ENCODE data around the gene SESN1.

Gene SESN1

DNA sequence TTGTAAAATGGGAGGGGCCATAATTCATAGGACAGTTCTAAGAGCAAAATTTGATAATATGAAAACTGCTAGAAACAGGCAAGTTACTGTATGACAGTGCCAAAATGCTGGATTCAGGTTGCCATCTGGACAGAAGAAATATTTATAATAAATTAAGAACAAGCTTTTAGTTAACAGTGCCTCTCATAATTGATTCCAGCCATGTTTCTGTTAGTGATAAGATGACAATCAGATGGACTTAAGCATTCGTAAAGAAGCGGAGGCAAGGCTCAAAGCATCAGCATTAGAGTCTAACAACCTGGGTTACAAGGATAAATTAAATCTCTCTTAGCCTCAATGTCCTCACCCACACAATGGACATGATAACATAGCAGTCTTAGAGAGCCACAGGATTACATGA lies 61.0 kb downstream of the SESN1 start:
- no peak for DNase-seq (ENCODE audit: low read depth in 1 of 2, low spot score in 1 of 2)
- no peak for TF ChIP-seq POLR2AphosphoS5 (IDR thresholded peaks at IDR 0.05; ENCODE audit: low read depth)
- no peak for TF ChIP-seq GABPA (IDR thresholded peaks at IDR 0.05; ENCODE audit: low read depth)
- TF ChIP-seq, protein P1, sequence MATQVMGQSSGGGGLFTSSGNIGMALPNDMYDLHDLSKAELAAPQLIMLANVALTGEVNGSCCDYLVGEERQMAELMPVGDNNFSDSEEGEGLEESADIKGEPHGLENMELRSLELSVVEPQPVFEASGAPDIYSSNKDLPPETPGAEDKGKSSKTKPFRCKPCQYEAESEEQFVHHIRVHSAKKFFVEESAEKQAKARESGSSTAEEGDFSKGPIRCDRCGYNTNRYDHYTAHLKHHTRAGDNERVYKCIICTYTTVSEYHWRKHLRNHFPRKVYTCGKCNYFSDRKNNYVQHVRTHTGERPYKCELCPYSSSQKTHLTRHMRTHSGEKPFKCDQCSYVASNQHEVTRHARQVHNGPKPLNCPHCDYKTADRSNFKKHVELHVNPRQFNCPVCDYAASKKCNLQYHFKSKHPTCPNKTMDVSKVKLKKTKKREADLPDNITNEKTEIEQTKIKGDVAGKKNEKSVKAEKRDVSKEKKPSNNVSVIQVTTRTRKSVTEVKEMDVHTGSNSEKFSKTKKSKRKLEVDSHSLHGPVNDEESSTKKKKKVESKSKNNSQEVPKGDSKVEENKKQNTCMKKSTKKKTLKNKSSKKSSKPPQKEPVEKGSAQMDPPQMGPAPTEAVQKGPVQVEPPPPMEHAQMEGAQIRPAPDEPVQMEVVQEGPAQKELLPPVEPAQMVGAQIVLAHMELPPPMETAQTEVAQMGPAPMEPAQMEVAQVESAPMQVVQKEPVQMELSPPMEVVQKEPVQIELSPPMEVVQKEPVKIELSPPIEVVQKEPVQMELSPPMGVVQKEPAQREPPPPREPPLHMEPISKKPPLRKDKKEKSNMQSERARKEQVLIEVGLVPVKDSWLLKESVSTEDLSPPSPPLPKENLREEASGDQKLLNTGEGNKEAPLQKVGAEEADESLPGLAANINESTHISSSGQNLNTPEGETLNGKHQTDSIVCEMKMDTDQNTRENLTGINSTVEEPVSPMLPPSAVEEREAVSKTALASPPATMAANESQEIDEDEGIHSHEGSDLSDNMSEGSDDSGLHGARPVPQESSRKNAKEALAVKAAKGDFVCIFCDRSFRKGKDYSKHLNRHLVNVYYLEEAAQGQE (IDR thresholded peaks at IDR 0.05; ENCODE audit: insufficient replicate concordance, low read depth), result no peak
- TF ChIP-seq, protein P2, sequence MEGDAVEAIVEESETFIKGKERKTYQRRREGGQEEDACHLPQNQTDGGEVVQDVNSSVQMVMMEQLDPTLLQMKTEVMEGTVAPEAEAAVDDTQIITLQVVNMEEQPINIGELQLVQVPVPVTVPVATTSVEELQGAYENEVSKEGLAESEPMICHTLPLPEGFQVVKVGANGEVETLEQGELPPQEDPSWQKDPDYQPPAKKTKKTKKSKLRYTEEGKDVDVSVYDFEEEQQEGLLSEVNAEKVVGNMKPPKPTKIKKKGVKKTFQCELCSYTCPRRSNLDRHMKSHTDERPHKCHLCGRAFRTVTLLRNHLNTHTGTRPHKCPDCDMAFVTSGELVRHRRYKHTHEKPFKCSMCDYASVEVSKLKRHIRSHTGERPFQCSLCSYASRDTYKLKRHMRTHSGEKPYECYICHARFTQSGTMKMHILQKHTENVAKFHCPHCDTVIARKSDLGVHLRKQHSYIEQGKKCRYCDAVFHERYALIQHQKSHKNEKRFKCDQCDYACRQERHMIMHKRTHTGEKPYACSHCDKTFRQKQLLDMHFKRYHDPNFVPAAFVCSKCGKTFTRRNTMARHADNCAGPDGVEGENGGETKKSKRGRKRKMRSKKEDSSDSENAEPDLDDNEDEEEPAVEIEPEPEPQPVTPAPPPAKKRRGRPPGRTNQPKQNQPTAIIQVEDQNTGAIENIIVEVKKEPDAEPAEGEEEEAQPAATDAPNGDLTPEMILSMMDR (IDR thresholded peaks at IDR 0.05; ENCODE audit: insufficient read depth, low read length), result no peak
- TF ChIP-seq SPI1 (IDR thresholded peaks at IDR 0.05; ENCODE audit: borderline replicate concordance, low read depth), result no peak
- H3K27ac ChIP-seq (replicated peaks), result no peak overlapping the region
- no peaks in the 10 kb centered on the region for H3K27me3 ChIP-seq (ENCODE audit: insufficient read depth, poor library complexity, severe bottlenecking)
- no peak overlapping the region for H3K4me3 ChIP-seq (replicated peaks; ENCODE audit: insufficient read depth, low read length)

DNA sequence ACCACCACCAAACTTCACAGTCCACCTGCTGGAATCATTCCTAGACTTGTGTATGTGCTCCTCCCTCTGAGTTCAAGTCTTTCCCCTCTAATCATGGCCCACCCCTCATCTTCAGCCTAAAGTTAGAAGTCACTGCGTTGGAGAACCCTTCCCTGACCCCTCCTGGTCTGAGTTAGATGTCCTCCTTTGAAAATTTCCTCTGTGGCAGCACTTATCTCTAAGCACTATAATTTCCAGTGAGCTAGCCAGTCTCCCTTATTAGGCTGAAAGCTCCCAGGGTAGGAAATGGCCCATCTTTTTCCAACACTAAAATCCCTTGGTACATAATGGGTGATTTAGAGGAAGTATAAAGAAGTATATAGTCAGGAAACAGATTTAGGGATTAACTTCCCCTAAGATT lies 63.2 kb downstream of the SESN1 start:
- Histone ChIP-seq H3K27ac (replicated peaks) (no peak overlapping the region), H3K27me3 (ENCODE audit: insufficient read depth, poor library complexity, severe bottlenecking) (no peaks in the 10 kb centered on the region), H3K4me3 (replicated peaks; ENCODE audit: insufficient read depth, low read length) (no peak overlapping the region)
- no peak for DNase-seq (ENCODE audit: low read depth in 1 of 2, low spot score in 1 of 2)
- TF ChIP-seq POLR2AphosphoS5 (IDR thresholded peaks at IDR 0.05; ENCODE audit: low read depth) (no peak), GABPA (IDR thresholded peaks at IDR 0.05; ENCODE audit: low read depth) (no peak), SPI1 (IDR thresholded peaks at IDR 0.05; ENCODE audit: borderline replicate concordance, low read depth) (no peak)
- TF ChIP-seq, protein P1 (IDR thresholded peaks at IDR 0.05; ENCODE audit: insufficient replicate concordance, low read depth), result no peak
- TF ChIP-seq, protein P2 (IDR thresholded peaks at IDR 0.05; ENCODE audit: insufficient read depth, low read length), result no peak

DNA sequence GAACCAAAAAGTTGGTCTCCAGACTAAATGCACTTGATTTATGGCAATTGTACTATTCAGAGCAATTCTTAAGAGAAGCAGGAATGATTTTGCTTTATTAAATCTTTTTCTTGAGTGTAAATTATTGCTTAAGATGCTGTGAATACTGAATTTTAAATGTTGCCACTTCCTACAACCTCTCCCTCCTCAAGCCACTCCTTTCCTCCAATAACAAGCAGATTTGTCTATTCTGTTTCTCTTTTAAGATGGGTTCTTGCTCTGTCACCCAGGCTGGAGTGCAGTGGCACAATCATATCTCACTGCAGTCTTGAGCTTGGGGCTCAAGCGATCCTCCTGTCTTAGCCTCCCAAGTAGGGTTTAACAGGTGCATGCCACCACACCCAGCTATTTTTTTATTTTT lies 65.3 kb downstream of the SESN1 start:
- TF ChIP-seq, protein P1 (IDR thresholded peaks at IDR 0.05; ENCODE audit: insufficient replicate concordance, low read depth), result no peak
- TF ChIP-seq, protein P2 (IDR thresholded peaks at IDR 0.05; ENCODE audit: insufficient read depth, low read length), result no peak
- TF ChIP-seq SPI1 (IDR thresholded peaks at IDR 0.05; ENCODE audit: borderline replicate concordance, low read depth) (no peak), POLR2AphosphoS5 (IDR thresholded peaks at IDR 0.05; ENCODE audit: low read depth) (no peak), GABPA (IDR thresholded peaks at IDR 0.05; ENCODE audit: low read depth) (no peak)
- no peak for DNase-seq (ENCODE audit: low read depth in 1 of 2, low spot score in 1 of 2)

More for the DNA sequence above, 65.3 kb downstream of the SESN1 start:
- no peak overlapping the region for H3K4me3 ChIP-seq (replicated peaks; ENCODE audit: insufficient read depth, low read length)
- no peak overlapping the region for H3K27ac ChIP-seq (replicated peaks)
- H3K27me3 ChIP-seq (ENCODE audit: insufficient read depth, poor library complexity, severe bottlenecking), result no peaks in the 10 kb centered on the region

All from HL-60 (cell line).